NOMO-1 (cell line): ENCODE data around the gene CAMTA1.

Experiments used
- DNase-seq, 2 experiments: peaks; one replicate each; lab custom pipeline; 2025; ENCODE audit not compliant: unreplicated experiment in 2 of 2; lab: John Stamatoyannopoulos, UW

CAMTA1 gene

GRCh38 chr1:7346070-7346596 lies 560.9 kb downstream of the CAMTA1 start:
- no peak for DNase-seq

DNA sequence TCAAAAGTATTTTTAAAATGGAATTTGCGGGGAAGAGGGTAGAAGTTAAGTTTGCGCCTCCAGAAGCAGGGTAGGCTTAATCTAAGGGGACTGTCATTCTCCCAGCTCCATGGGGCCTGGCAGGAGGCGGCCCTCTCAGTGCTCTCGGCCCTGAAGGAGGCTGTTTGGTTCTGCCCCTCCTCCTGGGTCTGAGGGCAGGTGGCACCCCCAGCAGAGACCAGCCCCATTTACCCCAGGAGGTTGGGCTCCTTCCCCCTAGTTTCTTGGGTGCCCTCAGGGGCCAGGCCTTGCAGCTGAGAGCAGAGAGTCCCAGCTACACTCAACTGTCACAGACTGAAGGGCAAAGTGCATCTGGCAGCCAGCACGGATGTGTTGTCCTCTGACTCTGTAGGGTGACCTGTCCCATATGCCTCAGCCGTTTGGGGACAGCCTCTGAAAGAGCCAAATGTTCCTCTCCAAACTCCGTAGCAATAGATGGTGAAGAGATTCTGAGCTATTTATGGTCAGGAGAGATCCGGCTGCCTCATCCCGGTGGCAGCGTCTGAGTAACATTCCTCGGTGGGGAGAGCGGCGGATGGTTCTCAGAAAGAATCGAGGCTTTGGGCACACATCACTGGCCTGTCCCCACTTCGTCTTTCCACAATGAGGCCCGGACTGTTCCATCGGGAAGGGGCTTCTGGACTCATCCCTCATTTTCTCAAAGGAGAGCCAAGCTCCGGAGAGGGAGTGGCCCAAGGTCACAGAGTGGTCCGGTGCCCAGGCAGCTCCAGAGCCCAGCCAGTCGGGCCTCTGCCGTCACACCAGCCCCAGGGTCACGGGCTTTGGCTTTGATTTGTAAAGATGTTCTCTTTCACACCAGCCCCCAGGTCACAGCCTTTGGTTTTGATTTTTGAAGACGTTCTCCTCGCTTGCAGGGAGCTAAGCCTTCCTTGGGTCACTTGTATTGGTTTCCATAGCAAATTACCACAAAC lies 561.6 kb downstream of the CAMTA1 start:
- DNase-seq: no peak

GRCh38 chr1:7348073-7348472 lies 562.8 kb downstream of the CAMTA1 start:
- DNase-seq: no peak

DNA sequence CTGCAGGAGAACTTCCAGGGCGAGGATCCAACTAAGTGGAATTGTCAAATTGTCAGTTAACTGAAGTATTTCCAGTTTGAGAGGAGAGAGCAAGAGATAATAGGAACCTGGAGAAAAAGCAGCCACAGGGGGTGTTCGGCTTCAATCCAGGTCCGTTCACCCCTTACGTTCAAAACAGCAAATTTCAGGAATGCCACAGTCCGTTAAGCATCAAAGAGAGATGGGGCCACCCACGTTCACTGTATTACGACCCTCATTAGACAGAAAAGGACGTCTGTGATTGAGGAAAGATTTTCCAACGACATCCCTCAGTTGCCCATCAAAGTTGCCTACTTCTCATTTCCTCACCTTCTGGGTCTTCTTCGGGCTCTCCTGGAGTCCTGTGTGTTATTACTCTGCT lies 563.3 kb downstream of the CAMTA1 start:
- no peak for DNase-seq

DNA sequence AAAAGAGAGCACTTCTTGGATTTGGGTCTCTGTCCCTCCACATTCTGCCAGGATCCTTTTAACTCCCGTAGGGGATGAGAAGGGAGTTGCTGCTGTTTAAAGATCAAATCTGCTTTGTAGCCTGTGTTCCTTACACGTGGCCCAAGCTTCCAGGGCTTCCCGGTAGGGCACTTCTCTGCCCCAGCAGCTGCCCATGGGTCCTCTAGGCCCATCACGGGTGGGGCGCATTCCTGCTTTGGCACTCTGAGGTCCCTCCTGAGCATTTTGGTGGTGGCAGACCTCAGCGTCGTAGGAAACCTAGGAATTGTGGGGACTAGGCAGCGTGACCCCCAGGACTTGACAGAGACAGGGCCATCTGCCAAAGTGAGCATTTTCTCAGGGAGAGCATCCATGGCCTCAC lies 565.5 kb downstream of the CAMTA1 start:
- no peak for DNase-seq

GRCh38 chr1:7351649-7352048 lies 566.4 kb downstream of the CAMTA1 start:
- no peak for DNase-seq

DNA sequence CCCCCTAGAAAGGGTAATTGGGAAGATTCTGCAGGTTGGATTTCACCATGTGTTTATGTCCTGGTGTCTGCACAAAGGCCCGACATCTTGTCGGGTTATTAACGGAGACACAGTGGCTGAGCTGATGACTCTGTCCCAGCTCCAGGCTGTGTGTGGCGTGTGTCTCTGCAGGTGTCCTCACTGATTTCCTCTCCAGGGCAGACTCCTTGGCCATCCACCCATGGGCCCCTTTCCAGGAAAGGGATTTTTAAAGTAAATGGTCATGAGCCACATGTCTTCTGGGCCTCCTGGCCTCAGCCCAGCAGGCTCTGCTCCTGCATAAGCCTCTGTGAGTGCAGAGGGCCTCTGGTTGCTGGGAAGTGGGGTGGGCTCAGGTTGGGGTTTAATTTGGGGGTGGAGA lies 567.1 kb downstream of the CAMTA1 start:
- DNase-seq: no peak

- no peak for DNase-seq
These were observed 567.7 kb downstream of the CAMTA1 start for GRCh38 chr1:7352974-7353373.

GRCh38 chr1:7355646-7356045 lies 570.4 kb downstream of the CAMTA1 start:
- no peak for DNase-seq

DNA sequence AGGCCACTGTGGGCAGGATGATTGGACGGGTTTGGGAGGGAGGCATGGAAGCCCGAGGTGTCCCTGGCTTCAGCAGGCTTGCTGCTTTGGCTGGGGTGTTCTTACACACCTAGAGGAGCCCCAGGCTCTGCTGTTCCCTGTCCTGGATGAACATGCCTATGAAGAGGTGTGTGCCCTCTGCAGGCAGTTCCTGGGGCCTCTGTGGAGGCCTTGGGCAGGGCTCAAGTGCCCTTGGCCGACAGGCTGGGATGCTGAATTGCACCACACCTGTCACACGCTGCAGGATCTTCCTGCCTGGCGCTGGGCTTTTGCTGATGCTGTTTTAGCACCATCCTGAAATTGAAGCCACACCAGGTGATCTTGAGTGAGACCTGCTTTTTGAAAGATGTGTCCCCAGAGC lies 570.8 kb downstream of the CAMTA1 start:
- no peak for DNase-seq

- no peak for DNase-seq
These were observed 573.2 kb downstream of the CAMTA1 start for GRCh38 chr1:7358425-7358824.

GRCh38 chr1:7360526-7360925 lies 575.3 kb downstream of the CAMTA1 start:
- no peak for DNase-seq

DNA sequence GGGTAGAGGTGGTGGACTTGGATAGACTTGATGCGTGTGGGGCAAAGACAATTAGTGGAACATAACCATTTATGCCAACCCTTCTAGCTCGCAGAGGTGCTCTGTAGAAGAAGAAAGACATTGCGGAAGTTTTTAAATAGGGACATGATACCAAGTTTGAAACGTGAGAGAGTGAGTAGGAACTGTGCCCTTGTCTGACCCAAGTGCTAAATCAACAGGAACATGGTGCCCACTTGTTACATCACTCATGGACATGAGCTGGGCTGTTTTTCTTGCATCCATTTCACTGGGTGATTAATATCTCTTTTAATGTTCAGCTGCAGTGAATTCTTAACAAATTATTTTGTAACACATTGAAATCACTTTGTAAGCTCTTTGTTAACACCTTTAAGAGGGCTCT lies 577.7 kb downstream of the CAMTA1 start:
- no peak for DNase-seq

- no peak for DNase-seq
These were observed 578.2 kb downstream of the CAMTA1 start for GRCh38 chr1:7363450-7363849.

DNA sequence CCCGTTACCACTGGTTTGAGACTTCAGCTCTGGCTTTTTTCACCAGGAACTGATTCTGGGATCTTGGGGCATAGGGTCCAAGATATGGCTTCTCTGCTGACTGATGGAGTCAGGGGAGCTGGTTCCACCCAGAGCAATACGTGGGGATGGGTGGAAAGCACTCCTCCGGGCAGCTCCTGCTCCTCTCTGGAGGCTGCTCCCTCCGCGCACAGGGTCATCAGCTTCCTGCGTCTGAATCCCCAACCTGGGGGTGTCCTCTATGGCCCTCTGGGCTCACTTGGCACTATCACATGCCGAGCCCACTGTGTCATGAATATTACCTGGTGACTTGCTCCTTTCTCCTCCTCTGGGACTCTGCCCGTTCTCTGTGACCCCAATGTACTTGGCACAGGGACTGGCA lies 580.5 kb downstream of the CAMTA1 start:
- DNase-seq: no peak

- DNase-seq: no peak
These were observed 581.2 kb downstream of the CAMTA1 start for GRCh38 chr1:7366286-7366954.

DNA sequence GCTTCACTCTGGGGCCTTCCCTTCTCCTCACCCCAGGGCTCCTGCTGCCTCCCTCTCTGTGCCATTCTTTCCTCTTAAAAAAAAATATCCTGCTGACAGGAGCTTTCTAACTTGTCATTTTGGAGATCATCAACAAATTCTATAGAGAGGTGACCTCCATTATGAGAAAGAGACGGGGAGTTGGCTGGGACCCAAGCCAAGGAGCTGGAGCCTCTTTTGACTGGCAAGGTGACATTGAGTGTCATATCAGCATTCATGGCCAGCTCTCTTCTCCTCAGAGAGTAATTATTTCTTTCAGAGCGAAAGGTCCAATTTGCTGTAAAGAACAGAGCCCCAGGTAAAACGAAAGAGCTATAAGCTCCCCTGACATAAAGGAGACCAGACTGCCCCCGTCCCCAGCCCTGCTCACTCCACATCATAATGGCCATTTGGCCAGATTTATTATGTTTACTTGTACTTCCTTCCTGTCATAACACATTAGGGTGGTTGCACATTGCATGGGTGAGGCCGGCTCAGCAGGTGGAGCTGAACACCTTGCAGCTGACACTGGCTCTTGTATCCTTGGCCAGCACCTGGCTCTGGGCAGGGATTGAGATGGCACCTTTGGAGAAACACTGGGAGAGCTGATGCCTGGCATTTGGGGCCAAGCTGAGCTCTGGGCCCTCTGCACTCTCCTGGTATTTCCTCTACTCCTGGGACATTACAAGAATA lies 581.9 kb downstream of the CAMTA1 start:
- DNase-seq: no peak

DNA sequence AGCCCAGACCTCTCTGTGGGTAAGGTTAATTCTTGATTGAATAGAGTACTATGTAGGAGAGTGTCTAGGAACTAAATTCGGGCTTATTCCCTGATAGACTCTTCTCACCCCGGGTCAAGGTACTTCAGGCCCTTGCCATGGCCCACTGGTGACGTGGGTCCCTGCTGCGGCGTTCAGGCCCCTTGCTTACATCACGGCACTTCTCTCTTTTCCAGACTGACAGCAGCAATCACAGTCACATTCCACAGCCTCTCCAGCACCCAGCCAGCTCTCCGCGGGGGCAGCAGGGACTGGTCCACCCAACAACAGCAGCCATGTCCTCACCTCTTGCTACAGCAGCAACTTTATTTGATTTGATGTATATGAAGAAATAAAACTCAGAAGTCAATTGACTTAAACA lies 584.6 kb downstream of the CAMTA1 start:
- no peak for DNase-seq

DNA sequence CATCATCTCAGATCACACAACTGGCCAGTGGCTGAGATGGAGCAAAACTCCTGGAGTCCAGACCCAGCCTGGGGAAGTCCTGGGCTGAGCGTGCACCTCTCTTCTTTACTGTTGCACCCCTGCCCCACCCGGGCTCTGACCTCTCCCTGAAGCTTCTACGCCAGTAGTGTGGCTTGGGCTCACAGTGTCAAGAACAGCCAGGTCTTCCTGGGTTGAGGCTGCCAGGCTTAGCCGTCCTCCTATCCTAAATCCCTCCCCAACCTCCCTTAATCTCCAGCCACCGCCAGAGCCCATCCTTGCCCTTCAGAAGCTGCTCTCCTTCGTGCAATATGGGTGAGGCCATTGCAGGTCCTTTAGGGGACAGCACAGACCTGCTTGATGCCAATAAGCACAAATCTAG lies 586.7 kb downstream of the CAMTA1 start:
- DNase-seq: no peak

GRCh38 chr1:7372477-7373120 lies 587.3 kb downstream of the CAMTA1 start:
- DNase-seq: no peak

- DNase-seq: no peak
These were observed 588.0 kb downstream of the CAMTA1 start for GRCh38 chr1:7373251-7373650.
